Esophagus muscularis mucosa (tissue), 4 donors: ENCODE measurements around the gene MOB1B.

Experiments used
- CTCF ChIP-seq, 3 experiments: fragments of 200-600 bp in 2 of 3; fragments of 450-650 bp in 1 of 3; sonication (generic) in 2 of 3; IDR thresholded peaks; one replicate each; pipeline ENCODE4 v1.5.1; 2017 to 2019; ENCODE audit warnings: antibody characterized with exemption in 3 of 3, mild to moderate bottlenecking in 2 of 3, moderate library complexity in 1 of 3
- EP300 ChIP-seq: sonication (generic); formaldehyde crosslinking; IDR thresholded peaks from one replicate; pipeline ENCODE4 v1.6.1; 2017; ENCODE audit warnings: antibody characterized with exemption
- POLR2A ChIP-seq: fragments of 450-650 bp; IDR thresholded peaks from one replicate; pipeline ENCODE4 v1.6.1; 2017; ENCODE audit warnings: antibody characterized with exemption, moderate library complexity, mild to moderate bottlenecking, low read depth
- POLR2AphosphoS5 ChIP-seq, 2 donors: sonication (generic); formaldehyde crosslinking; IDR thresholded peaks; one replicate each; pipeline ENCODE4 v1.6.1; 2017; ENCODE audit warnings: antibody characterized with exemption in 2 of 2

- TF ChIP-seq CTCF (IDR thresholded peaks at IDR 0.05) (no peak), POLR2A (no peak), POLR2AphosphoS5 (IDR thresholded peaks at IDR 0.05) (no peak), EP300 (no peak)
Measured at GRCh38 chr4:70984589-70984988, 82.4 kb downstream of the MOB1B start.
